Progenitor cell of endocrine pancreas (in vitro differentiated cells): ENCODE data around the gene DRAXIN. TPM values are rescaled to one million over a fixed set of nuclear protein-coding genes. Genes with fewer than 3 reads are reported as not detected.

ENCODE experiments used
- DNase-seq: peaks from one replicate; pipeline ENCODE4 v3.0.0; 2021; ENCODE audit warnings: low spot score; ENCODE audit not compliant: unreplicated experiment
- H3K27ac Mint-ChIP-seq: 2 replicates; pipeline ENCODE4 v1.8.0; 2021; ENCODE audit warnings: mild to moderate bottlenecking, moderate library complexity, mixed read lengths
- H3K27me3 Mint-ChIP-seq: 2 replicates; pipeline ENCODE4 v1.8.0; 2021; ENCODE audit warnings: mixed read lengths
- H3K36me3 Mint-ChIP-seq: 2 replicates; pipeline ENCODE4 v1.8.0; 2022; ENCODE audit warnings: mixed read lengths; ENCODE audit not compliant: insufficient read depth
- H3K4me1 Mint-ChIP-seq: 2 replicates; pipeline ENCODE4 v1.8.0; 2021; ENCODE audit warnings: low read depth, mixed read lengths
- H3K4me3 Mint-ChIP-seq: 2 replicates; pipeline ENCODE4 v1.8.0; 2021; ENCODE audit warnings: low read depth, mild to moderate bottlenecking, moderate library complexity, mixed read lengths
- H3K9me3 Mint-ChIP-seq: 2 replicates; pipeline ENCODE4 v1.8.0; 2021; ENCODE audit warnings: low read depth, mixed read lengths
- CTCF ChIP-seq: fragments of 200-600 bp; sonication (generic); IDR thresholded peaks from one replicate; pipeline ENCODE4 v1.5.0; 2021; ENCODE audit warnings: antibody characterized with exemption, mild to moderate bottlenecking; ENCODE audit not compliant: unreplicated experiment
- total RNA-seq: library from RNA; stranded (reverse); gene quantifications from 2 replicates; pipeline ENCODE4 v1.2.1, GENCODE V29; 2021

DRAXIN gene
- total RNA-seq, 1 donor from 2014 or later = 2.8 TPM

GRCh38 chr1:11697188-11697892 lies 5.8 kb downstream of the DRAXIN start:
- no peak overlapping the region for H3K27ac Mint-ChIP-seq
- no peak for TF ChIP-seq CTCF
- H3K36me3 Mint-ChIP-seq = no peaks in the 10 kb centered on the region
- H3K9me3 Mint-ChIP-seq = no peaks in the 10 kb centered on the region
- H3K4me3 Mint-ChIP-seq = no peak overlapping the region
- no peak for DNase-seq
- no peaks in the 10 kb centered on the region for H3K4me1 Mint-ChIP-seq
- peaks cover 26% of the 10 kb centered on the region for H3K27me3 Mint-ChIP-seq

DNA sequence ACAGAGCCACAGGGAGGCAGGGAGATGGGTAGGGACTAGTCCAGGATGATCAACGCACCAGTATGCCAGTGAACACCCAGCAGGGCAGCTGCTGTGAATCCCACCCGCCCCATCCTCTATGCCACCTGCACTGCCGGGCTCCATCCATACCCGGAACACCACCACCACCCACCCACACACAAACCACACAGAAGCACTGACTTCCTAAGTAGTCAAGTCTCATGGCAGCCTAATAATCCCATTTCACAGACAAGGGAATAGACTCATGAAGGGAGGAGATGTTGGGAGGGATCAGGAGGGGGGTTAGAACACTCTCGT lies 6.3 kb downstream of the DRAXIN start:
- no peak for TF ChIP-seq CTCF

GRCh38 chr1:11700601-11701467 lies 9.3 kb downstream of the DRAXIN start:
- Mint-ChIP-seq H3K4me3 (no peak overlapping the region), H3K27ac (no peak overlapping the region), H3K36me3 (no peaks in the 10 kb centered on the region), H3K27me3 (peaks cover 28% of the 10 kb centered on the region), H3K9me3 (no peaks in the 10 kb centered on the region), H3K4me1 (no peaks in the 10 kb centered on the region)
- TF ChIP-seq CTCF = no peak
- DNase-seq = no peak

More for the DNA sequence above, 6.3 kb downstream of the DRAXIN start:
- no peak for DNase-seq
- Mint-ChIP-seq H3K4me3 (no peak overlapping the region), H3K36me3 (no peaks in the 10 kb centered on the region), H3K27ac (no peak overlapping the region), H3K9me3 (no peaks in the 10 kb centered on the region), H3K27me3 (peaks cover 21% of the 10 kb centered on the region), H3K4me1 (no peaks in the 10 kb centered on the region)

DNA sequence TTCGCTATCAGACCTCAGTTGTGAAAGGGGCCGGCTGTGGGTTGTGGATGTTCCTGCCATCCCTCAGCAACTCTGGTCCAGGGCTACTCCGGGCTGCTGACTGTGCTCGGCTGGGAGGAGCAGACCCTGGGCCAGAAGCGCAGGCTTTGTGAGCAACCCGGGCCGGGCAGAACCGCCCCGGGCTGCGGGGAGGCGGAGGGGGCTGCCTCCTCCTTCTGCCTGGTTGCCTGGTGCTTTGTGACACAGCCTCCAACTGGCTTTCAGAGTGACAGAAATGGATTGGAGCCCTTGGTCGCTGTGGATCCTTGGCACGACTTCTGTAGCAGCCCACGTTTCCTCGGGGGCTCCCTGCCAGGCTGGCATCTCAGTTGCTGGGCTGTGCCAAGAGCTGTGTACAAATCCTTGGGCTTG lies 10.0 kb downstream of the DRAXIN start:
- no peaks in the 10 kb centered on the region for H3K4me1 Mint-ChIP-seq

More for the DNA sequence above, 10.0 kb downstream of the DRAXIN start:
- Mint-ChIP-seq H3K9me3 (no peaks in the 10 kb centered on the region), H3K27ac (no peak overlapping the region), H3K27me3 (peaks cover 30% of the 10 kb centered on the region), H3K4me3 (no peak overlapping the region), H3K36me3 (no peaks in the 10 kb centered on the region)
- TF ChIP-seq CTCF = no peak
- no peak for DNase-seq
